HG02870 (cell line): ENCODE data around the gene DLL1.

ENCODE experiments used
- ATAC-seq: cut with Tn5 transposase; IDR thresholded peaks from one replicate; pipeline ENCODE4 v1.9.1; 2021; ENCODE audit warnings: mild to moderate bottlenecking, moderate library complexity; ENCODE audit not compliant: unreplicated experiment

DLL1 gene

GRCh38 chr6:170253226-170253909 lies 37.5 kb downstream of the DLL1 start:
- no peak for ATAC-seq

GRCh38 chr6:170251776-170252571 lies 38.9 kb downstream of the DLL1 start:
- no peak for ATAC-seq

GRCh38 chr6:170250981-170251775 lies 39.7 kb downstream of the DLL1 start:
- no peak for ATAC-seq

GRCh38 chr6:170250455-170250854 lies 40.4 kb downstream of the DLL1 start:
- ATAC-seq, result no peak

- no peak for ATAC-seq
Measured at GRCh38 chr6:170249817-170250216, 41.1 kb downstream of the DLL1 start.

GRCh38 chr6:170248861-170249600 lies 41.8 kb downstream of the DLL1 start:
- ATAC-seq, result no peak

GRCh38 chr6:170248111-170248805 lies 42.6 kb downstream of the DLL1 start:
- no peak for ATAC-seq

- no peak for ATAC-seq
Measured at GRCh38 chr6:170247178-170247701, 43.6 kb downstream of the DLL1 start.

GRCh38 chr6:170245475-170245992 lies 45.3 kb downstream of the DLL1 start:
- no peak for ATAC-seq

- ATAC-seq, result no peak
Measured at GRCh38 chr6:170244721-170245474, 46.0 kb downstream of the DLL1 start.

GRCh38 chr6:170243791-170244291 lies 47.0 kb downstream of the DLL1 start:
- ATAC-seq, result no peak

GRCh38 chr6:170243386-170243785 lies 47.5 kb downstream of the DLL1 start:
- no peak for ATAC-seq

- no peak for ATAC-seq
Measured at GRCh38 chr6:170238741-170239565, 51.9 kb downstream of the DLL1 start.

- ATAC-seq, result no peak
Measured at GRCh38 chr6:170237999-170238740, 52.7 kb downstream of the DLL1 start.

- no peak for ATAC-seq
Measured at GRCh38 chr6:170236131-170236836, 54.6 kb downstream of the DLL1 start.

GRCh38 chr6:170235391-170236125 lies 55.3 kb downstream of the DLL1 start:
- no peak for ATAC-seq
